ENCODE data around the gene SLC16A8.

SLC16A8 gene

GRCh38 chr22:38051900-38052862 lies 31.8 kb downstream of the SLC16A8 start (continued):
- TF ChIP-seq SCRT1 (tag by site-specific recombination; IDR thresholded peaks at IDR 0.05; ENCODE audit: borderline replicate concordance) (no peak), ZNF473 (tag by site-specific recombination; IDR thresholded peaks at IDR 0.05) (no peak), ZNF335 (tag by site-specific recombination; conservative IDR thresholded peaks at IDR 0.05) (peak; percentile 66), KLF17 (tag by site-specific recombination; IDR thresholded peaks at IDR 0.05) (peak; percentile 66; the same call in 1 of the 2 replicates), ZNF776 (tag by site-specific recombination; IDR thresholded peaks at IDR 0.05; ENCODE audit: borderline replicate concordance) (no peak), SCRT2 (tag by site-specific recombination; IDR thresholded peaks at IDR 0.05) (peak; percentile 48; the same call in 1 of the 2 replicates), ZNF837 (tag by site-specific recombination; IDR thresholded peaks at IDR 0.05) (no peak), ATF2 (tag by site-specific recombination; IDR thresholded peaks at IDR 0.05; ENCODE audit: low read depth) (no peak), SP7 (tag by site-specific recombination; IDR thresholded peaks at IDR 0.05) (peak; percentile 62), ZNF324 (tag by site-specific recombination; IDR thresholded peaks at IDR 0.05) (no peak), ZBTB10 (tag by site-specific recombination; IDR thresholded peaks at IDR 0.05) (0 out of 2 replicates have a peak, but pooled peaks have one; percentile 31), ZNF2 (tag by site-specific recombination; IDR thresholded peaks at IDR 0.05) (peak; percentile 76; the same call in 1 of the 2 replicates), ZBTB17 (tag by site-specific recombination; IDR thresholded peaks at IDR 0.05) (peak; percentile 60), PRDM10 (tag by site-specific recombination; IDR thresholded peaks at IDR 0.05) (0 out of 2 replicates have a peak, but pooled peaks have one; percentile 19), KLF8 (tag by site-specific recombination; IDR thresholded peaks at IDR 0.05) (no peak), ZNF654 (tag by site-specific recombination; IDR thresholded peaks at IDR 0.05; ENCODE audit: low read depth) (peak; percentile 96), ZNF394 (tag by site-specific recombination; IDR thresholded peaks at IDR 0.05; ENCODE audit: borderline replicate concordance) (peak; percentile 28; the same call in 1 of the 2 replicates), ZNF449 (tag by site-specific recombination; IDR thresholded peaks at IDR 0.05) (no peak), OSR2 (tag by site-specific recombination; IDR thresholded peaks at IDR 0.05) (0 out of 2 replicates have a peak, but pooled peaks have one; percentile 31), ZNF423 (tag by site-specific recombination; IDR thresholded peaks at IDR 0.05) (no peak), ZBTB20 (tag by site-specific recombination; IDR thresholded peaks at IDR 0.05) (no peak), HOXD13 (CRISPR knock-in tag; IDR thresholded peaks at IDR 0.05; ENCODE audit: borderline replicate concordance) (peak; percentile 41; the same call in 1 of the 2 replicates)
- TF ChIP-seq, protein P1, sequence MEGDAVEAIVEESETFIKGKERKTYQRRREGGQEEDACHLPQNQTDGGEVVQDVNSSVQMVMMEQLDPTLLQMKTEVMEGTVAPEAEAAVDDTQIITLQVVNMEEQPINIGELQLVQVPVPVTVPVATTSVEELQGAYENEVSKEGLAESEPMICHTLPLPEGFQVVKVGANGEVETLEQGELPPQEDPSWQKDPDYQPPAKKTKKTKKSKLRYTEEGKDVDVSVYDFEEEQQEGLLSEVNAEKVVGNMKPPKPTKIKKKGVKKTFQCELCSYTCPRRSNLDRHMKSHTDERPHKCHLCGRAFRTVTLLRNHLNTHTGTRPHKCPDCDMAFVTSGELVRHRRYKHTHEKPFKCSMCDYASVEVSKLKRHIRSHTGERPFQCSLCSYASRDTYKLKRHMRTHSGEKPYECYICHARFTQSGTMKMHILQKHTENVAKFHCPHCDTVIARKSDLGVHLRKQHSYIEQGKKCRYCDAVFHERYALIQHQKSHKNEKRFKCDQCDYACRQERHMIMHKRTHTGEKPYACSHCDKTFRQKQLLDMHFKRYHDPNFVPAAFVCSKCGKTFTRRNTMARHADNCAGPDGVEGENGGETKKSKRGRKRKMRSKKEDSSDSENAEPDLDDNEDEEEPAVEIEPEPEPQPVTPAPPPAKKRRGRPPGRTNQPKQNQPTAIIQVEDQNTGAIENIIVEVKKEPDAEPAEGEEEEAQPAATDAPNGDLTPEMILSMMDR (tag by site-specific recombination; IDR thresholded peaks at IDR 0.05): peak; percentile 97
- TF ChIP-seq, protein P2, sequence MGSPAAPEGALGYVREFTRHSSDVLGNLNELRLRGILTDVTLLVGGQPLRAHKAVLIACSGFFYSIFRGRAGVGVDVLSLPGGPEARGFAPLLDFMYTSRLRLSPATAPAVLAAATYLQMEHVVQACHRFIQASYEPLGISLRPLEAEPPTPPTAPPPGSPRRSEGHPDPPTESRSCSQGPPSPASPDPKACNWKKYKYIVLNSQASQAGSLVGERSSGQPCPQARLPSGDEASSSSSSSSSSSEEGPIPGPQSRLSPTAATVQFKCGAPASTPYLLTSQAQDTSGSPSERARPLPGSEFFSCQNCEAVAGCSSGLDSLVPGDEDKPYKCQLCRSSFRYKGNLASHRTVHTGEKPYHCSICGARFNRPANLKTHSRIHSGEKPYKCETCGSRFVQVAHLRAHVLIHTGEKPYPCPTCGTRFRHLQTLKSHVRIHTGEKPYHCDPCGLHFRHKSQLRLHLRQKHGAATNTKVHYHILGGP (tag by site-specific recombination; IDR thresholded peaks at IDR 0.05): no peak

All from HEK293 (cell line).